Islet of Langerhans (tissue), 1 donor: ENCODE data around the gene TRIOBP.
"Not testable (repeated sequence)": the region's sequence is repeated elsewhere in the genome, so short reads cannot be mapped to it uniquely, and the experiment has no call there.

Experiments
- FAIRE-seq: peaks from one replicate; lab custom pipeline; 2011; peaks lifted over from hg19 to GRCh38; lab: Jason Lieb, UNC

The TRIOBP gene

DNA sequence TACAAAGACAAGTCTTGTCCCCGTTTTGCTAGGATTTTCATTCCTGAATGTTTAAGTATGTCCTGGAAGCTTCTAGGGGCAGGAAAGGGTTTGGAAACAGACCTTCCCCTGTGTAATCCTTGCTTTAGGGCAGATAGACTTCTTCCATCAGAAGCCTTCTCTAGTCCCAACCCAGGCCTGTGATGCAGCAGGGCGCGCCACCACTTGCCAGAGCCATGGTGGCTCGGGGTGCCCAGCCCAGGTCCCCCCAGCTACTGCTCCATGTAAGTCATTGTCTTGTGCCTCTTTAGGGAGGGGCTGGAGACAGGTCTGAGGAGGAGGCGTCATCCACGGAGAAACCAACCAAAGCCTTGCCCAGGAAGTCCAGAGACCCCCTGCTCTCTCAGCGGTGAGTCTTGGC is 6.4 kb upstream of the TRIOBP start:
- no peak for FAIRE-seq

DNA sequence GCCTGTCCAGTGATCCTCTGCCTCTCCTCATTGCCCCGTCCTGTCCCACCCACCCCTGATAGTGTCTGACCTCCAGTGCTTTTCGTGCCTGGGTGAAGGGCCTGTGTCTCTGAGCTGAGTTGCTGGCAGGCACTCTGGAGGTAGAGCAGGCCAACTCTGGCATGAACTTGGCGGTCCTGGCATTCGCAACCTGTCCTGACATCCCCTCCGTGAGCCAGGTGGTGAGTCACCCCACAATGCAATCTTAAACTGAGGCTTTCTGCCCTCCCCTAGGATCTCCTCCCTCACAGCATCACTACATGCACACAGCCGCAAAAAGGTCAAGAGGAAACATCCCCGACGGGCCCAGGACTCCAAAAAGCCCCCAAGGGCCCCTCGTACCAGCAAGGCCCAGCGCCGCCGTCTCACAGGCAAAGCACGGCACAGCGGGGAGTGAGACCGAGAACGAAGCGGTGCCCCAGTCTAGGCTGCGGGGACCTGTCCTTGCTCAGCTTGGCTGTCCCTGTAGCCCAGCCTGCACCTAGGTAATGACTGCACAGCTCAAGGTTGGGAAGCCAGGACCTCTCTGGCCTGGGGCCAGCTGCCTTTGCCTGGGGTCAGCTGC is 5.8 kb upstream of the TRIOBP start:
- no peak for FAIRE-seq

GRCh38 chr22:37692627-37693285 is 4.1 kb upstream of the TRIOBP start:
- FAIRE-seq: no peak

DNA sequence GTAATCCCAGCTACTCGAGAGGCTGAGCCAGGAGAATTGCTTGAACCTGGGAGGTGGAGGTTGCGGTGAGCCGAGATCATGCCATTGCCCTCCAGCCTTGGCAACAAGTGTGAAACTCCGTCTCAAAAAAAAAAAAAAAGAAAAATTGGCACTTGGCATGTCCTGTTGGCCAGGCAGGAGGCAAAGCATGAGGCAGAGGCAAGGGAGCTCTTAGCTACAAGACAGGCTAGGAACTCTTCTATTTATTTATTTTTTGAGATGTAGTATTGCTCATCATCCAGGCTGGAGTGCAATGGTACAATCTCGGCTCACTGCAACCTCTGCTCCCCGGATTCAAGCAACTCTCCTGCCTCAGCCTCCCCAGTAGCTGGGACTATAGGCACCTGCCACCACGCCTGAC is 2.7 kb upstream of the TRIOBP start:
- not testable (repeated sequence) for FAIRE-seq

- FAIRE-seq: not testable (repeated sequence)
Observed at GRCh38 chr22:37696260-37696656, 590 bp upstream of the TRIOBP start.

GRCh38 chr22:37697538-37697835 is 639 bp downstream of the TRIOBP start:
- no peak for FAIRE-seq

GRCh38 chr22:37701141-37701786 is 4.4 kb downstream of the TRIOBP start:
- FAIRE-seq: no peak

GRCh38 chr22:37703906-37704305 is 7.1 kb downstream of the TRIOBP start:
- no peak for FAIRE-seq

DNA sequence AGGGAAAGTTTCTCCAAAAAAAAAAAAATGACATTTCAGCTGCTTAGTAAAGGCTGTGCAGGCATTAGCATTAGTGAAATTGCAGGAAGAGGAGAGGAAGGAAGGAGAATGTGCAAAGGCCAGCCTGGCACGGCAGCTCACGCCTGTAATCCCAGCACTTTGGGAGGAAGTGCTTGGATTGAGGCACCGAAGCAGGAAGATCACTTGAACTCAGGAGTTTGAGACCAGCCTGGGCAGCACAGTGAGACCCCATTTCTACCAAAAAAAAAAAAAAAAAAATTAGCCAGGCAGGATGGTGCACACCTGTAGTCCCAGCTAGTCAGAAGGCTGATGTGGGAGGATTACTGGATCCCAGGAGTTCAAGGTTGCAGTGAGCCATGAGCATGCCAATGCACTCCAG is 7.8 kb downstream of the TRIOBP start:
- FAIRE-seq: no peak

DNA sequence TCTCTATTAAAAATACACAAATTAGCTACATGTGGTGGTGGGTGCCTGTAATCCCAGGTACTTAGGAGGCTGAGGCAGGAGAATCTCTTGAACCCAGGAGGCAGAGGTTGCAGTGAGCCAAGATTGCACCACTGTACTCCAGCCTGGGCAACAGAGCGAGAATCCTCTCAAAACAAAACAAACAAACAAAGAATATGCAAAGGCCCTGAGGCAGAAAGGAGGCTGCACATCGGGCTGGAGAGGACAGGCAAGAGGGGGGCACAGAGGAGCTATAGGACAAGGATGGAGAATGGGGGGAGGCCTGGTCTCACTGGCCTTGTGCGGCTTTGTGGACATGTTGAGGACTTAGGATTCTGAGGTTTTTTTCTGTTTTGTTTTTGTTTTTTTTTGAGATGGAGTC is 8.4 kb downstream of the TRIOBP start:
- no peak for FAIRE-seq

DNA sequence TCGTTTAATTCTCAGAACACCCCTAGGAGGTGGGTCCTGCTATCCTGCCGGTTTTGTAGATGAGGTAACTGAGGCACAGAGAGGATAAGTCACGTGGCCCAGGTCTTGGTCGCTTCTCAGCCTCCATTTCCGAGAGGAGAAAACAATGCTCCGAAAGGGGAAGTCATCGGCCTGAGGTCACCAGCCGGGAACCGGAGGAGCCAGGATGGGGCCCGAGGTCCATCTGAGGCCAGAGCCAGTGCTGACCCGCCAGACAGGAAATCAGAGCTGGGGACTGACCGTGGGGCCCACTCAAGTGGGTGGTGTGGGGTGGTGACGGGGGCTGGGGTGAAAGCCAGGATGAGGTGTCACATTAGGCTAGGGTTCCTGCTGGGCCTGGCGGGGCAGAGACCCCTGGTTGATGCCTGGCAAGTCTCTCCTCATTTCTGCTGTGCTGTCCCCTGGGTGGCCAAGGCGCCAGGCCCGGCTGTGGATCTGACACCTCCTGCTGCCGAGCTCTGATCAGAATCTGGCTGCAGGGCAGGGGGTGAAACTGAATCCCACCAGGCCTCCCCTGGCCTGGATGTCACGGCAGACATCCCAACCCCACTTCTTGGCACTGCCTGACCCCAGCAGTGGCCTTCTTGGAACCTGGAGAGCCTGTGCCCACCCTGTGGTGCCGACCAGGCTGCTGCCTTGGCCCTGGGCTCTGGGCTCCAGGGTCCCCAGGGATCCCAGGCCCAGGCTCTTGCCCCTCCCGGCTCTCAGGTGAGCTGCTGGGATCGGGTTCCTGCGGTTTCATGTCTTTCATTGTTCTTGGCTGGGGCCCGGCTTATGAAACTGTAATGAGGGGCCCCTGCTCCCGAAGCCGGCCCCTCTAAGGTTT is 12.0 kb downstream of the TRIOBP start:
- no peak for FAIRE-seq

GRCh38 chr22:37709445-37709765 is 12.6 kb downstream of the TRIOBP start:
- no peak for FAIRE-seq

- FAIRE-seq: no peak
Observed at GRCh38 chr22:37710675-37711074, 13.8 kb downstream of the TRIOBP start.

- no peak for FAIRE-seq
Observed at GRCh38 chr22:37711490-37711889, 14.6 kb downstream of the TRIOBP start.

DNA sequence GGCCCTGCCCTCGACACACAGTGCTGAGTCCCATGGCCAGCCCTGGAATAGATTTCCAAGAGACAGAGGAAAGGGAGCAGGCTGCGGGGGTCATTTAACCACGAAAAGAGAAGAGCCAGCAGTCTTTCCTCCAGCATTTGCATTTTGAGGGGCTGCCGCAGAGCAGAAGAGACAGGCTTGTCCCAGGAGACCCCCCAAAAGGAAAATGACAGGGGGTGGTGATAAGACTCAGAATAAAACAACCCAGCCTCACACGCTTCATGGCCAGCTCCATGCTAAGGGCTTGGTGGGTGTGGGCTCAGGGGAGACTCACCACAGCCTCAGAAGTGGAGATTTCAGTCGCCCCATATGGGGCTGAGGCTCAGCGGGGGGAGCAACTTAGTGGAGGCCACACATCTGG is 16.9 kb downstream of the TRIOBP start:
- FAIRE-seq: no peak

DNA sequence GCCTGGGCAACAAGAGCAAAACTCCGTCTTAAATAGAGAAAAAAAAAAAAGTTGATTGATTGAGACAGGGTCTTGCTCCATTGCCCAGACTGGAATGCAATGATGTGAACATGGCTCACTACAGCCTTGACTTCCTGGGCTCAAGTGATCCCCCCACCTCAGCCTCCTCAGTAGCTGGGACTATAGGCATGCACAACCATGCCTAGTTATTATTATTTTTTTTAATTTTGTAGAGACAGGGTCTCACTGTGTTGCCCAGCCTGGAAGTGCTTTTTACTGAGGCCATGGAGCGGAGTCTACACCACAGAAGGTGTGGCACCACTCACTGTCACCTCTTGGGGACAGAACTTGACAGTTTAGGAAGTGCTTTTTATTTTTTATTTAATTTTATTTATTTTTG is 17.8 kb downstream of the TRIOBP start:
- FAIRE-seq: no peak

DNA sequence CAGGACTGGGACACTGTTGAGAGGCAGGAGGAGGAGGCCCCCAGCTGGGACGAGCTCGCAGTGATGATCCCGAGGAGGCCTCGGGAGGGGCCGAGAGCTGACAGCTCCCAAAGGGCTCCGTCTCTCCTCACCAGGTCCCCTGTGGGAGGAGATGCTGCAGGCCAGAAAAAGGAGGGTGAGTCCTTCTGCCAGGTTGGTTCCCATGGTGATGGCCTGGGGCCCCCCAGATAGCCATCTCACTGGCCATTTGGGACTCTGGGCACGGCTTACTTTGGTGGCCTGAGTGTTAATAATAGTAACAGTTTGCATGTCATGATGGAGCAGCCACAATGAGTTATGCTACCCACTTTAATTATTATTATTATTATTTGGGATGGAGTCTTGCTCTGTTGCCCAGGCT is 18.9 kb downstream of the TRIOBP start:
- no peak for FAIRE-seq

GRCh38 chr22:37716708-37717107 is 19.9 kb downstream of the TRIOBP start:
- no peak for FAIRE-seq

DNA sequence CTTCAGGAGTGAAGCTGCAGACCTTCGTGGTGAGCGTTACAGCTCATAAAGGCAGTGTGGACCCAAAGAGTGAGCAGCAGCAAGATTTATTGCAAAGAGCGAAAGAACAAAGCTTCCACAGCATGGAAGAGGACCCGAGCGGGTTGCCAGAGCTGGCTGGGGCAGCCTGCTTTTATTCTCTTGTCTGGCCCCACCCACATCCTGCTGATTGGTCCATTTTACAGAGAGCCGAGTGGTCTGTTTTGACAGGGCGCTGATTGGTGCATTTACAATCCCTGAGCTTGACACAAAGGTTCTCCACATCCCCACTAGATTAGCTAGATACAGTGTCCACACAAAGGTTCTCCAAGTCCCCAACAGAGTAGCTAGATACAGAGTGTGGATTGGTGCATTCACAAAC is 20.4 kb downstream of the TRIOBP start:
- not testable (repeated sequence) for FAIRE-seq

GRCh38 chr22:37717746-37718305 is 21.0 kb downstream of the TRIOBP start:
- FAIRE-seq: not testable (repeated sequence)

- FAIRE-seq: no peak
Observed at GRCh38 chr22:37725551-37726240, 28.8 kb downstream of the TRIOBP start.

GRCh38 chr22:37726241-37726887 is 29.5 kb downstream of the TRIOBP start:
- FAIRE-seq: no peak
